Panc1 (cell line): ENCODE data around the gene THSD7A. TPM values are rescaled to one million over a fixed set of nuclear protein-coding genes. Genes with fewer than 3 reads are reported as not detected.

Experiments used
- ATAC-seq: fragments of 200-7000 bp; cut with Tn5 transposase; 2 replicates; pipeline ENCODE4 v1.9.1; 2020; ENCODE audit warnings: mild to moderate bottlenecking, moderate library complexity
- BruUV-seq: library from RNA; stranded (reverse); fragments of 400-500 nt; replicated peaks from 2 replicates; lab custom pipeline; 2021; lab: Mats Ljungman, UMichigan
- CTCF ChIA-PET: fragments of 300-600 bp; sonication (Branson Sonifier 250); formaldehyde crosslinking; loops from one replicate; lab custom pipeline; 2022; ENCODE audit warnings: antibody characterized with exemption; lab: Charles Lee
- POLR2A ChIA-PET: fragments of 300-600 bp; sonication (Branson Sonifier 250); formaldehyde crosslinking; loops from one replicate; lab custom pipeline; 2022; ENCODE audit warnings: antibody characterized with exemption; lab: Charles Lee
- DNase-seq: peaks from one replicate; pipeline ENCODE4 v3.0.0-alpha.2; 2010; ENCODE audit warnings: low read depth, low spot score
- H3K27ac ChIP-seq: 2 replicates; pipeline ENCODE4 v1.5.1; 2011; ENCODE audit warnings: mild to moderate bottlenecking, low read length, inconsistent platforms
- H3K27me3 ChIP-seq: fragments of 200-500 bp; sonication (Bioruptor generic); 2 replicates; pipeline ENCODE4 v1.6.0; 2014; ENCODE audit warnings: low read length, inconsistent platforms; ENCODE audit not compliant: control insufficient read depth, insufficient read depth
- H3K36me3 ChIP-seq: fragments of 200-500 bp; sonication (Bioruptor generic); 2 replicates; pipeline ENCODE4 v1.5.1; 2014; ENCODE audit warnings: inconsistent platforms, mild to moderate bottlenecking, low read length, moderate library complexity; ENCODE audit not compliant: control insufficient read depth, insufficient read depth
- H3K4me1 ChIP-seq: 2 replicates; pipeline ENCODE4 v1.5.1; 2011; ENCODE audit warnings: inconsistent platforms, mild to moderate bottlenecking, low read length, moderate library complexity; ENCODE audit not compliant: control insufficient read depth, insufficient read depth
- H3K4me3 ChIP-seq, 2 experiments: 2 replicates each; pipeline ENCODE4 v1.5.1; 2011 to 2012; ENCODE audit warnings: low read depth in 2 of 2, low read length in 2 of 2, mild to moderate bottlenecking in 2 of 2, inconsistent platforms in 1 of 2, moderate library complexity in 1 of 2
- H3K9me3 ChIP-seq: fragments of 200-500 bp; sonication (Bioruptor generic); 2 replicates; pipeline ENCODE4 v1.5.1; 2014; ENCODE audit warnings: low read depth, mild to moderate bottlenecking, inconsistent platforms, low read length, moderate library complexity; ENCODE audit not compliant: control insufficient read depth, insufficient read depth
- CTCF ChIP-seq: fragments of 450-650 bp; IDR thresholded peaks from 2 replicates; pipeline ENCODE4 v1.5.1; 2017; ENCODE audit warnings: mild to moderate bottlenecking
- POLR2AphosphoS5 ChIP-seq: IDR thresholded peaks from 2 replicates; pipeline ENCODE4 v1.6.1; 2012; ENCODE audit warnings: mild to moderate bottlenecking, low read depth, low read length, moderate library complexity
- REST ChIP-seq, 2 experiments: IDR thresholded peaks; 2 replicates each; pipeline ENCODE4 v1.6.1; 2011 to 2012; ENCODE audit warnings: low read depth in 2 of 2, control low read depth in 1 of 2, low read length in 1 of 2, mild to moderate bottlenecking in 1 of 2, moderate library complexity in 1 of 2; ENCODE audit not compliant: insufficient read depth in 1 of 2
- SIN3A ChIP-seq: IDR thresholded peaks from 2 replicates; pipeline ENCODE4 v1.6.1; 2012; ENCODE audit warnings: low read depth, mild to moderate bottlenecking, low read length, moderate library complexity, borderline replicate concordance; ENCODE audit not compliant: insufficient read depth
- TCF7L2 ChIP-seq: IDR thresholded peaks from 2 replicates; pipeline ENCODE4 v1.6.1; 2011; ENCODE audit warnings: mild to moderate bottlenecking, low read depth, low read length, inconsistent platforms
- in situ Hi-C: cut with HindIII; loops from 2 replicates; pipeline ENCODE4 v1.10.0; 2016; ENCODE audit warnings: low sequenced_read_pairs, low pct_unique_long_range_greater_than_20kb
- intact Hi-C: fragments of 100-400 bp; cut with micrococcal nuclease; formaldehyde crosslinking; loops from one replicate; pipeline ENCODE4 v1.10.0; 2022; ENCODE audit not compliant: unreplicated experiment
- total RNA-seq: library from RNA; stranded (reverse); gene quantifications from one replicate; pipeline ENCODE4 v1.2.1, GENCODE V29; 2021; ENCODE audit not compliant: unreplicated experiment

Gene THSD7A
- total RNA-seq, 1 experiment from 2014 or later = 38.6 TPM

- intact Hi-C loops (no loop called here), in situ Hi-C loops (no loop called here)
- peaks cover 3% of the 10 kb centered on the region; the same call in 1 of the 2 replicates for H3K4me1 ChIP-seq
- H3K9me3 ChIP-seq = no peaks in the 10 kb centered on the region
- H3K4me3 ChIP-seq = no peak overlapping the region
- no TSS peak for BruUV-seq
- H3K36me3 ChIP-seq = no peaks in the 10 kb centered on the region
- no peaks in the 10 kb centered on the region for H3K27me3 ChIP-seq
- ChIA-PET POLR2A (interaction anchor here (0.7 kb wide), 1 partner anchor 385 kb away, joined by 3 read pairs; no protein-coding TSS in a partner anchor), CTCF (no interaction called here)
- peak overlapping the region; percentile 50; the same call in 1 of the 2 replicates for H3K27ac ChIP-seq
- no peak for ATAC-seq
- no peak for DNase-seq
- TF ChIP-seq POLR2AphosphoS5 = no peak
- TF ChIP-seq TCF7L2 = no peak
- TF ChIP-seq SIN3A = no peak
- TF ChIP-seq CTCF = no peak
- TF ChIP-seq REST (IDR thresholded peaks at IDR 0.05; ENCODE audit: insufficient read depth in 1 of 2, low read depth in 2 of 2, low read length in 1 of 2) = no peak
Observed at GRCh38 chr7:11689096-11689495, 142.9 kb downstream of the THSD7A start.

- POLR2A ChIA-PET = no interaction called here
Observed at GRCh38 chr7:11681461-11681860, 150.5 kb downstream of the THSD7A start.

DNA sequence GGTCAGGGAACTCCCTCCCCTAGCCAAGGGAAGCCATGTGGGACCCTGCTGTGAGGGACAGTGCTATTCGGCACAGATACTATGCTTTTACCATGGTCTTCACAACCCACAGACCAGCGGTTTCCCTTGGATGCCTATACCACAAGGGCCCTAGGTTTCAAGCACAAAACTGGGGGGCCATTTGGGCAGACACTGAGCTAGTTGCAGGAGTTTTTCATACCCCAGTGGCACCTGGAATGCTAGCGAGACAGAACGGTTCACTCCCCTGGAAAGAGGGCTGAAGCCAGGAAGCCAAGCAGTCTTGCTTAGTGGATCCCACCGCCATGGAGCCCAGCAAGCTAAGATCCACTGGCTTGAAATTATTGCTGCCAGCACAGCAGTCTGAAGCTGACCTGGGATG, 156.8 kb downstream of the THSD7A start:
- intact Hi-C loops = no loop called here
- Histone ChIP-seq H3K4me1 (no peaks in the 10 kb centered on the region), H3K4me3 (no peak overlapping the region), H3K27ac (no peak overlapping the region), H3K9me3 (no peaks in the 10 kb centered on the region), H3K36me3 (no peaks in the 10 kb centered on the region), H3K27me3 (no peaks in the 10 kb centered on the region)
- ChIA-PET POLR2A (no interaction called here), CTCF (no interaction called here)
- in situ Hi-C loops = no loop called here
- ATAC-seq = no peak
- no TSS peak for BruUV-seq
- no peak for TF ChIP-seq REST (IDR thresholded peaks at IDR 0.05; ENCODE audit: insufficient read depth in 1 of 2, low read depth in 2 of 2, low read length in 1 of 2)
- TF ChIP-seq SIN3A = no peak
- no peak for TF ChIP-seq CTCF
- no peak for TF ChIP-seq TCF7L2
- no peak for TF ChIP-seq POLR2AphosphoS5
- DNase-seq = no peak

More at GRCh38 chr7:11681461-11681860, 150.5 kb downstream of the THSD7A start:
- CTCF ChIA-PET = no interaction called here
- BruUV-seq = no TSS peak
- Histone ChIP-seq H3K27ac (no peak overlapping the region), H3K4me3 (no peak overlapping the region), H3K4me1 (no peaks in the 10 kb centered on the region), H3K36me3 (no peaks in the 10 kb centered on the region), H3K9me3 (no peaks in the 10 kb centered on the region; the same call in 1 of the 2 replicates), H3K27me3 (no peaks in the 10 kb centered on the region)
- in situ Hi-C loops = no loop called here
- TF ChIP-seq POLR2AphosphoS5 (no peak), TCF7L2 (no peak)
- intact Hi-C loops = no loop called here
- ATAC-seq (no peak), DNase-seq (no peak)
